Medulla oblongata (tissue), 1 donor: Measurements from ENCODE around the gene CDH15.

Source experiments
- DNase-seq: peaks from one replicate; pipeline ENCODE4 v3.0.0-alpha.2; 2015; ENCODE audit errors: extremely low spot score

CDH15 gene

GRCh38 chr16:89199241-89200123 is 27.9 kb downstream of the CDH15 start:
- no peak for DNase-seq

GRCh38 chr16:89200124-89200849 is 28.7 kb downstream of the CDH15 start, which contains the start of gene SLC22A31:
Gene SLC22A31 (minus strand): TSS chr16:89200537. CDS start chr16:89200501, 36 bp downstream.
- DNase-seq, result no peak

GRCh38 chr16:89200850-89201411 is 29.4 kb downstream of the CDH15 start:
- DNase-seq, result no peak

DNA sequence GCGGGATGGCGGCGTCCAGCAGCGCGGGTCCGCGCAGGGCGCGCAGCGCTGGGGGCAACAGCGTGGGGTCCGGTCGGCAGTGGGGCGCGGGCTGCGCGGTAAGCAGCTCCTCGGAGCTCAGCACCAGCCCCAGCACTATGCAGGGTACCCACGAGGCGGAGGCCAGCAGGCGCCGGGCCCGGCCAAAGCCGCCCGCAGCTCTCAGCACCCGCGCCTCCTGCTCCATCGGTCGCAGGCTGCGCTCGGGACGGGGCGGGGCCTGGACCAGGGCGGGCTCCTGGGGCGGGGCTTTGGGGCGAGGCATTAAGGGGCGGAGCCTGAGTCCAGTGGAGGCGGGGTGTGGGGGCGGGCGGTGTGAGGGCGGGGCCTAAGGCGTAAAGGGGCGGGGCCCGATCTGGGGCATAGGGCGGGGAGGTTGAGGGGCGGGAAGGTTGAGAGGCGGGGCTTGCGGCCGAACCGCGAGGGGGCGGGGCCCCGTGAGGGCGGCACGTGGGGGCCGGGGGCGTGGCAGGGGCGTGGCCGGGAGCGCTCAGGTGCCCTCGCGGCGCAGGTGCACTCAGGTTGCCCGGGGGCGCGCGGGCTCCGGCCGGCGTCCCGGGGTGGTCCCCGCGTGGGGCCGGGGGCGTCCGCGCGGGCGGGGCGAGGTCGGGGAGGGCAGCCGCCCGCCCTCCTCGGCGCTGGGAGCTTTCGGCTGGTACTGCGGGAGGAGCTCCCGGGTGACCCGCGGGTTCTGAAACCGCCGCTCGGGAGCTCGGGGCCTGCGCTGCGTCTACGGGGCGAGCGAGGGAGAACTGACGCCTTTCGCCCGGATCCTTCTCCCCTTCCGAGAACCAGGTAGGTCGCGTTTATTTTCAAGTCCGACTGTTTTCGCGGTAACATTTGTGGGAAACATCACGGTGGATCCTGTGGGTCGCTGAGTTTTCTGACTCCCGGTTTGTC is 30.2 kb downstream of the CDH15 start:
- DNase-seq, result no peak

GRCh38 chr16:89202422-89203215 is 31.1 kb downstream of the CDH15 start:
- DNase-seq, result no peak

GRCh38 chr16:89207993-89208392 is 36.4 kb downstream of the CDH15 start:
- no peak for DNase-seq

DNA sequence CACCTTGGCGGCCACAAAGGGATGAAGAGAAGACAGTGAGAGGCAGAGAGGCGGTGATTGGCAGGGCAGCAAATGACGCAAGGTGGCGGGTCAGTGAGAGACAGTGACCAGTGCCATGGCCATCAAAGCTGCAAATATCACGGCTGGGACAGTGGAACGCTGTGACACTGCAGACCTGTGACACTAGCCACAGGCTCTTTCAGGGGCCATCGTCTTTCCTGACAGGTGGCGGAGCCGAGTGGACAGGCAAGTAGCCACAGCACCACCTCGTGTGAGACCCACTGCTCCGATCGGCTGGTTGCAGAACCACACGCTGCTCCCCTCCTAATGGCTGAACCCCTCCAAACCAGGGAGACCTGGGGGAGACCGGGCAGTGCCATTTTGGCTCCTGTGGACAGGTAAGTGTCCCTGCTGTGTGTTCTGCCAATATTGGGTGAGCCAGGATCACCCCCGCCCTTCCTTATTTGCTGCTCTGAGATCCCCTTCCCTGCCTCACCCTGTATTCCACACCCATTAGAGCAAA is 38.0 kb downstream of the CDH15 start:
- no peak for DNase-seq

- DNase-seq, result no peak
These were observed 38.8 kb downstream of the CDH15 start for GRCh38 chr16:89210165-89210903.

- no peak for DNase-seq
These were observed 39.5 kb downstream of the CDH15 start for GRCh38 chr16:89210904-89211515.

- DNase-seq, result peak; percentile 88
These were observed 45.0 kb downstream of the CDH15 start for GRCh38 chr16:89216315-89217137.

GRCh38 chr16:89217138-89217387 is 45.5 kb downstream of the CDH15 start:
- DNase-seq, result no peak

- peak; percentile 92 for DNase-seq
These were observed 46.0 kb downstream of the CDH15 start, which contains the start of gene ZNF778 for GRCh38 chr16:89217388-89218191. Gene ZNF778 (plus strand): TSS chr16:89217703. CDS start chr16:89221128, 3,425 bp downstream.

DNA sequence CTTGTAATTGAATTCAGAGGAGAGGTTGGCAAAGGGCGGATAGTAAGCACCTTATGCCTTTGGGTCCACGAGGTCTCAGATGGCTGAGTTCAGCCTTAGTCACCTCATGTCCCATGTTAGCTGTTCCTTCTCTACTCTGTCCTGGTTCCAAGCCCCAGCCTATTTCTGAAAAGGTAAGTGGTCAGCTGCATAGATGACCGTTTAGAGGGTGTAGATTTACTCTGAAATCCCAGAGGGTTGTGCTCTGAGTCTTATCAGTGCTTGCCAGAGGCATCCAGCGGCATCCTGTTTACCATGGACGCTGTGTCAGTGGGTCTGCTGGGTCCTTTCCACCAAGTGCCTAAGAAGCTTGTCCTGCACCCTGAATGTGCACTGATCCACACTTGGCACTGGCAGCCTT is 47.8 kb downstream of the CDH15 start:
- no peak for DNase-seq

DNA sequence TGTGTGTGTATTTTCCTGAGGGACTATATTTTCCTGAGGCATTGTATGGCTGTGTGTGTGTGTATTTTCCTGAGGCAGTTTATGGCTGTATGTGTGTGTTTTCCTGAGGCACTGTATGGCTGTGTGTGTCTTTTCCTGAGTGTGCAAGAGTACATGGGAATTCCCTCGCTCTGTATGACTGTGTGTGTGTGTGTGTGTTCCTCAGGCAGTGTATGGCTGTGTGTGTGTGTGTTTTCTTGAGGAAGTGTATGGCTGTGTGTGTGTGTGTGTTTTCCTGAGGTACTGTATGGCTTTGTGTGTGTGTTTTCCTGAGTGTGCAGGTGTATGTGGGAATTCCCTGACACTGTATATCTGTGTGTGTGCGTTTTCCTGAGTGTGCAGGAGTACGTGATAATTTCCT is 50.1 kb downstream of the CDH15 start:
- DNase-seq, result no peak

DNA sequence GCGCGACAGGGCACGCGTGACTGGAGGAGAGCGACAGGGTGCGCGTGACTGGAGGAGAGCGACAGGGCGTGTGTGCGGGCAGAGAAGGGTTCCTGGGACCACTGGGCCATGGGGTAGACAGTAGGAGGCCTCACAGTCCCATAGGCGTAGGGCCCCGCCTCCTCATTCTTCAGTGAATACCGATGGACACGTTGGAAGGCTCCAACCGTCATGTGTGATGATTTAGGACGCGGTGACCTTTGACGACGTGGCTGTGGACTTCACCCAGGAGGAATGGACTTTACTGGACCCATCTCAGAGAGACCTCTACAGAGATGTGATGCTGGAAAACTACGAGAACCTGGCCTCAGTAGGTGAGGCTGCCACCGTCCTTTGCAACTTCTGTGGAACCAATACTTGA is 51.4 kb downstream of the CDH15 start:
- no peak for DNase-seq

- no peak for DNase-seq
These were observed 53.1 kb downstream of the CDH15 start for GRCh38 chr16:89224665-89225064.

DNA sequence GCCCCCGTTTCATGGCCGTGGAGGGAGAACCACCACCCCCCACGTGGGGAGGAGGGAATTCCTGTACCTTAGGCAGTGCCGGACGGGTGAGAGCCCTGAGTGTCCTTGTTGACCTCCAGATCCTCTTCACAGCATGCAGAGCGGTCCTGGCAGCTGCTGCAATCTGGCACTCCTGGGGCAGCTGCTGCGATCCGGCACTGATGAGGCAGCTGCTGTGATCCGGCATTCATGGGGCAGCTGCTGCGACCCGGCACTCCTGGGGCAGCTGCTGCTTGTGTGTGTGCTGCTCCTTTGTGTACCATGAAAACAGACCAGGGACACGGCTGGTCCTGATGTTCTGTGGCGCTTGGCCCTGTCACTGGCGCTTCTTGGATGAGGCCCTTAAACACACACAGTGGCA is 58.7 kb downstream of the CDH15 start:
- no peak for DNase-seq

- no peak for DNase-seq
These were observed 60.6 kb downstream of the CDH15 start for GRCh38 chr16:89232107-89232506.
